ENCODE measurements around the gene NDRG4. TPM values are rescaled to one million over a fixed set of nuclear protein-coding genes. Genes with fewer than 3 reads are reported as not detected.

NDRG4 gene
- total RNA-seq, 4 donors from 2014 or later = 3.3 to 12.9 (median 9.3) TPM

GRCh38 chr16:58507195-58507962 is 7.4 kb downstream of the NDRG4 start:
- no peaks in the 10 kb centered on the region for H3K36me3 ChIP-seq
- 73 to 81% methylated on average over 14 of the region's 15 CpGs for WGBS, 2 donors
- intact Hi-C loops (cut with DNase I) = no loop called here

DNA sequence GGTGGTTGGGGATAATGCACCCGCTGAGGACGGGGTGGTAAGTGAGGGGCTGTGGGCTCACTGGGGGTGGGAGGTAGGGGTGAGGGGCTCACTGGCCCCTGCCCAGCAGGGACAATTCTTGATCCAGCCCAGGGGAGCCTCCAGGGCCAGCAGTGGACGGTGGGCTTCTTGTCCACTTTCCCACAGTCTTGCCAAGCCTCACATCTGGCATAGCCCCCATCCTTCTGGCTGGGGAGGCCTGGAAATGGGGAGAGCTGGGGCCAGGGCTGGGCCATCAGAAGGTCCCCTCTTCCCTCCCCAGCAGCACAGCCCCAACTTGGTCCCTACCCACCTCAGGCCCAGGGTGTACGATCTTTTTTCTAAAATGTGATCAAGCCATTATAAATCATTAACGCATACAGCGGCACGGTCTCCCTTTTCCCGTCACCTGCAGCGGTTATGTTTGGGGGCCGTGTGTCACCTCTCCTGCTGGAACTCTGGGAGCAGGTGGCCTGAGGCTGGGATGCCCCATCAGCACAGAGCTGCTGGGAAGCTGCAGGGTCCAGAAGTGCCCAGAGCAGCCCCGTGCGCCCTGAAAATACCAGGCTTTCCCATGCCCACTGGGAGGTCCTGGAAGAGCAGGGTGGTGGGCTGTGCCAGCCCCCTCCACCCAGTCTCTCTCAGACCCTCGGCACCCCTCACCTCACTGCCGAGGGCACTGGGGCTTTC is 8.2 kb downstream of the NDRG4 start:
- Histone ChIP-seq H3K36me3 (no peaks in the 10 kb centered on the region), H3K27me3 (no peaks in the 10 kb centered on the region), H3K27ac (no peak overlapping the region), H3K4me1 (no peaks in the 10 kb centered on the region), H3K9me3 (no peaks in the 10 kb centered on the region), H3K4me3 (replicated peaks in 1 of 3) (no peak overlapping the region)
- TF ChIP-seq CTCF (IDR thresholded peaks at IDR 0.05) = no peak
- no peak for TF ChIP-seq POLR2A (IDR thresholded peaks at IDR 0.05)
- intact Hi-C loops (cut with DNase I) = no loop called here
- 84 to 93% methylated on average over 10 to 13 of the region's 14 CpGs for WGBS, 2 donors
- DNase-seq = no peak

More at GRCh38 chr16:58507195-58507962, 7.4 kb downstream of the NDRG4 start:
- no peak overlapping the region for H3K4me3 ChIP-seq (replicated peaks in 1 of 3)
- no peak for TF ChIP-seq POLR2A (IDR thresholded peaks at IDR 0.05)
- no peak for TF ChIP-seq CTCF (IDR thresholded peaks at IDR 0.05)
- no peak for DNase-seq
- no peak overlapping the region for H3K27ac ChIP-seq
- H3K9me3 ChIP-seq = no peaks in the 10 kb centered on the region
- H3K27me3 ChIP-seq = no peaks in the 10 kb centered on the region
- H3K4me1 ChIP-seq = no peaks in the 10 kb centered on the region

DNA sequence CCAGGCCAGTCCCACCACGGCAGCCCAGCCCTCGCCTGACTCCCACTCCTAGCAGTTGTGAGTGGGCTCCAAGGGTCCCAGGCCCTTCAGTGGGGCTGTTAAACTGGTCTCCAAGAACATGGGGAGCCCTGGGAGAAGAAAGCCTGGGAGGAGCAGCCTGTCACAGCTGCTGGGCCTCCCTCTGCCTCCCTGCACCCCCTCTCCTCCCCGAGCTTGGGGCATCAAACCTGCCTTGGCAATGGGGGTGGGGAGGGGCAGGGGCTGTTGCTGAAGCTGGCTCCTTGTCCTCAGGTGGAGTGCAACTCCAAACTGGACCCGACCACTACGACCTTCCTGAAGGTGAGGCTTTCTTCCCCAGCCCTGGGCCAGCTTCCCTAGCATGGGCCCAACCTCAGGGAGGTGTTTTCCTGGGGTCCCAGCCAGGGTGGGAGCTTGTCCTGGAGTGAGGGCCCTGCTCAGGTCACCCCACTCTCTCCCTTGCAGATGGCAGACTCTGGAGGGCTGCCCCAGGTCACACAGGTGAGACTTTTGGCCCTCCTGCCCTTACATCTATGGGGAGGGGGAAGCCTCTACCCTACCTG is 8.8 kb downstream of the NDRG4 start:
- Histone ChIP-seq H3K27ac (no peak overlapping the region), H3K9me3 (no peaks in the 10 kb centered on the region), H3K36me3 (no peaks in the 10 kb centered on the region), H3K27me3 (no peaks in the 10 kb centered on the region), H3K4me3 (replicated peaks in 1 of 3) (no peak overlapping the region), H3K4me1 (no peaks in the 10 kb centered on the region)
- intact Hi-C loops (cut with DNase I) = no loop called here
- 88 to 93% methylated on average over 2 to 5 of the region's 5 CpGs for WGBS, 2 donors
- no peak for TF ChIP-seq CTCF (IDR thresholded peaks at IDR 0.05)
- no peak for TF ChIP-seq POLR2A (IDR thresholded peaks at IDR 0.05)
- no peak for DNase-seq

DNA sequence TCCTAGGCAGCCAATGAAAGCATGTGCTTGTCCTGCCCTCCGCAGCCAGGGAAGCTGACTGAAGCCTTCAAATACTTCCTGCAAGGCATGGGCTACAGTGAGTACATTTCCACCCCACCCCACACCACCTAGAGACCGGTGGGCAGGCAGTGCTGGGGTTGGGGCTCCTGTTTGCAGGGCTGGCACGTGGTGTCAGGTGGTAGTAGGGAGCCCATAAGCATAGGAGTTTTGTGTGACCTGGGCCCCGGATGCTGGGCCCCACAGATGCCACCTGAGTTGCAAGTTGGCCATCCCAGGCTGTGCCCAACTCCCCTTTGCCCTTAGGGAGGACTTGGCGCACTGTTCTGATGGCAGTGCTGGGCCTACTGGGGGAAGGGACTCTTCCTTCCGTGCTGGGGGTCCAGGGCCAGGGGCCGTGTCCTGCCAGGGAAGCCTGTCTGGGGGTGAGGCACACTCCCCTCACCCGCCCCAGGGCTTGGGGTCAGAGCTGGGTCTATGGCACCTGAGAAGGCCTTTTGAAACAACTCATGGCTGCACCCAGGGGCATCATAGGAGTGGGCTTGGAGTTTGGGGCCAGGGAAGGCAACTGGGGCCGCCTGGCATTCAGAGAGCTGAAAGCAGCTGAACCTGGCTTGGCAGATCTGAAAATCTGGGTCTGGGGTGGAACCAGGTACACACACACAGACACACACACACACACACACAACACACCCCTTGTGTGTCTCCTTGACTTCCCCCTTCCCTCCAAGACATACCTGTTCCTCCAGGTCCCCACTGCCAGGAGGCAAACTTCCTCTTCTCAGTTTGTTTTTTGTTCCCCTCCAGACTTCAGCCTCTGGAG is 9.5 kb downstream of the NDRG4 start:
- no peak overlapping the region for H3K4me3 ChIP-seq (replicated peaks in 1 of 3)
- intact Hi-C loops (cut with DNase I) = loop anchor here (5.0 to 10.0 kb wide), 2 partner anchors 148 to 245 kb away; no protein-coding TSS in a partner anchor
- 91 to 95% methylated on average over 3 to 5 of the region's 9 CpGs for WGBS, 2 donors

More for the DNA sequence above, 9.5 kb downstream of the NDRG4 start:
- H3K27me3 ChIP-seq = no peaks in the 10 kb centered on the region
- no peaks in the 10 kb centered on the region for H3K9me3 ChIP-seq
- no peak for DNase-seq
- H3K36me3 ChIP-seq = no peaks in the 10 kb centered on the region
- H3K27ac ChIP-seq = no peak overlapping the region
- no peaks in the 10 kb centered on the region for H3K4me1 ChIP-seq
- TF ChIP-seq CTCF (IDR thresholded peaks at IDR 0.05) (no peak), POLR2A (IDR thresholded peaks at IDR 0.05) (no peak)
